Amniotic stem cell (primary cell): ENCODE results near the gene MPO.

ENCODE experiments used
- DNase-seq: peaks from one replicate; lab custom pipeline; 2025; lab: John Stamatoyannopoulos, UW

Gene MPO

GRCh38 chr17:58279016-58279711, 1.6 kb downstream of the MPO start:
- no peak for DNase-seq

GRCh38 chr17:58278661-58279015, 2.1 kb downstream of the MPO start:
- no peak for DNase-seq

GRCh38 chr17:58277802-58278595, 2.7 kb downstream of the MPO start:
- DNase-seq = no peak

GRCh38 chr17:58277107-58277801, 3.5 kb downstream of the MPO start:
- no peak for DNase-seq

GRCh38 chr17:58276423-58276822, 4.3 kb downstream of the MPO start:
- no peak for DNase-seq

- no peak for DNase-seq
Observed at GRCh38 chr17:58275417-58275816, 5.3 kb downstream of the MPO start.

GRCh38 chr17:58273453-58274104, 7.2 kb downstream of the MPO start:
- DNase-seq = no peak

- no peak for DNase-seq
Observed at GRCh38 chr17:58272367-58273280, 8.1 kb downstream of the MPO start.

- no peak for DNase-seq
Observed at GRCh38 chr17:58271216-58271931, 9.4 kb downstream of the MPO start.

- DNase-seq = no peak
Observed at GRCh38 chr17:58270476-58271215, 10.1 kb downstream of the MPO start.

GRCh38 chr17:58269557-58270291, 11.0 kb downstream of the MPO start:
- no peak for DNase-seq

GRCh38 chr17:58268774-58269556, 11.8 kb downstream of the MPO start:
- DNase-seq = no peak

GRCh38 chr17:58268326-58268725, 12.4 kb downstream of the MPO start:
- DNase-seq = no peak

- DNase-seq = no peak
Observed at GRCh38 chr17:58267347-58268324, 13.1 kb downstream of the MPO start.

- no peak for DNase-seq
Observed at GRCh38 chr17:58265902-58266875, 14.5 kb downstream of the MPO start.

- DNase-seq = no peak
Observed at GRCh38 chr17:58265271-58265670, 15.5 kb downstream of the MPO start.
